Germinal center (tissue), 1 donor: ENCODE measurements around the gene TCF12.

Experiments used
- DNase-seq: peaks from one replicate; pipeline ENCODE4 v3.0.0; 2012; ENCODE audit warnings: mixed read lengths, low spot score

TCF12 gene

DNA sequence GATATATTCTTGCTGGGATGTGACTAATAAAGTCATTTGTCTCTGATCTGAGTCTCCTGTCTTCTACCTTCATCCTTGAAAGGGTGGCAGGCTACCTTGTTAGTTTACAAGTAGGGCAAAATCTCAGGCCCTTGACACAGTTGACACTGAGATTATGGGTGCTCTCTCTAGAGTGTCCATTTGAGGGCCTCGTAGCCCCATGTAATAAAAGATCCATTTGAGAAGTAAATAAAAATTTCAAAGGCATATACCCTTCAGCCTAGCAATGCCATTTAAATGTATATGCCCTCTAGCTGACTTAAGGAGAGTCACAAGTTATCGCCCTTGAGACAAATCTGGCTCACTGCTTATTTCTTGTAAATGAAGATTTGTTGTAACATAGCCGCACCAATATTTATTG is 98.6 kb downstream of the TCF12 start:
- no peak for DNase-seq

DNA sequence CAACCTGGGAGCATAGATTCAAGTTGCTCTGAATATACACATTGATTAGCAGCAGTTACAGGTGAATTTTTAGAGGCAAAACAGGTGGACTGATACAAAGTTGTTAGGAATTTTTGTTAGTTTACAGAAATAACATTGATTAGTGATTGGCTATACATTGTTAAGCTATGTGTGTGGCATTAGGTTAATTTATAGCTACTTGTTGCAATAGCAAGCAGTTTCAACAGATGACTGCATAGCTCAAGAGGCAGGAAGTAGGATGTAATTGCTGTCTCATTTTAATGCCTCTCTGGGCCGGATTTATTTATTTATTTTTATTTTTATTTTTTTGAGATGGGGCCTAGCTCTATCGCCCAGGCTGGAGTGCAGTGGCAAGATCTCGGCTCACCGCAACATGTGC is 99.7 kb downstream of the TCF12 start:
- DNase-seq: no peak

DNA sequence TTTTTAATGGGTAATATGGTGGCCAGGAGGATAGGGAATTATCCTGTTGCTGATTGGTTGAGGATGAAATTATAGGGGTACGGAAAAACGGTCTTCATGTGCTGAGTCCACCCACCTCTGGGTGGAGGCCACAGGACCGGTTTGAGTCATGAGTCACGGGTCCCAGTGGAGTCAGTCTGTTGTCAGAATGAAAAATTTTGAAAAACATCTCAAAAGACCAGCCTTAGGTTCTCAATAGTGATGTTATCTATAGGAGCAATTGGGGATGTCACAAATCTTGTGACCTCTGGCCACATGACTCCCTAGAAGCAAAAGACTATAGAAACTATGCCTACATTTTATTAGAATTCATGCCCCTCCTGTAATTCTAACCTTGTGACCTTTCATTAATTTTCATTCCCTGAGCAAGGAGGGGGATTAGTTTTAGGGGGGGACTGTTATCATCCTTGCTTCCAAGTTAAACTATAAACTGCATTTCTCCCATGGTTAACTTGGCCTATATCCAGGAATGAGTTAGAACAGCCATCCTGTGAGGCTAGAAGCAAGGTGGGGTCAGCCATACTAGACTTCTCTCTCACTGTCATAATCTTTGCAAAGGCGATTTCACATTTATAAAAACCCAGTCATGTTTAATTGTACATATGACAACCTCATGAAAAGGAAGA is 101.2 kb downstream of the TCF12 start:
- no peak for DNase-seq

DNA sequence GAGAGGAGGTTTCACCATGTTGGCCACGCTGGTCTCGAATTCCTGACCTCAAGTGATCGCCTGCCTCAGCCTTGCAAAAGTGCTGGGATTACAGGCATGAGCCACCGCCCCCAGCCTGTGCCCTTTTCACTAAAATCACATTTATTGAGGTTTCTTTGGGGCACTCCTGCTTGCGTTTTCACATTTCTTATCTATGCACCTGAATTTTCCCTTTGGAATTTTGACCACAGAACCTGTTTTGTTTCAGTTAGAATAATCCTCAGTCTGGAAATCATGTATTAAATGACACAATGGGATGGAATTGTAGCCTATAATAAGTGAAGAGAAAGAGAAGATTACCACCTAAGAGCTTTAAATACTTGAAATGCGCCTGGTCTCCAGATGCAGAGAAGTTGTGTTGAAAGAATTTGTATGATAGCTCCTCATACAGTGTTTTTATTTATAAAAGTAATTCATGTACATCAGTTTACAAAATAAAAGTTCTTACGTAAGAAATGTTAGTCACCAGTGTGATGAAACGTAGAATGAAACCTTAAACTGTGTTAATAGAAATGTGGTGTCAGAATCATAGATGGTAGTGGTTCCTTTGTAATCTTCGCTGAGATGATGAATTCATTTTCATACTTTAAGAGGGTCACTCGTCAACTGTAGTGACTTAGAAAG is 107.0 kb downstream of the TCF12 start:
- no peak for DNase-seq

DNA sequence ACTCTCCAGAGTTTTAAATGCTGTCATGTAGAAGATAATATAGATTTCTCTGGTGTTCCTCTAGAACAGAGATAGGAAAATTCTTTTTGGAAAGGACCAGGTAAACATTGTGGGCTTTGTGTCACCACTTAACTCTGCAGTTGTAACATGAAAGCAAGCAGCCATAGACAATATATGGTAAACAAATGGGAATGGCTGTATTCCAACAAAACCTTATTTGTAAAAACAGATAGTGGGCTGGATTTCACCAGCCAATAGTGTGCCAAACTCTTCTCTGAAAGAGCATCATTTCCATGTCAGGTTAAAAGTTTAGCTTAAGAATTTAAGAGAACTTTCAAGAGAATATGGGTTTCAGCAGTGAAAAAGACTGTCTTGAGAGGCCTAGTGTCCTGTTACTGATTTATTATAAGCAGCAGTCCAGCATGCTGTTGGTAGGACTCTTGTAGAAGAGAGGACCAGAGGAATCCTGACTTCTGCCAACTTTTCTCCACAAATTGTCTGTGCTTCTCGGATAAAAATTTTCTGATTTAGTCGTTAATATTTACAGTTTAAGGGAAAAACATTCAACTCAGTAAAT is 107.7 kb downstream of the TCF12 start:
- DNase-seq: no peak

DNA sequence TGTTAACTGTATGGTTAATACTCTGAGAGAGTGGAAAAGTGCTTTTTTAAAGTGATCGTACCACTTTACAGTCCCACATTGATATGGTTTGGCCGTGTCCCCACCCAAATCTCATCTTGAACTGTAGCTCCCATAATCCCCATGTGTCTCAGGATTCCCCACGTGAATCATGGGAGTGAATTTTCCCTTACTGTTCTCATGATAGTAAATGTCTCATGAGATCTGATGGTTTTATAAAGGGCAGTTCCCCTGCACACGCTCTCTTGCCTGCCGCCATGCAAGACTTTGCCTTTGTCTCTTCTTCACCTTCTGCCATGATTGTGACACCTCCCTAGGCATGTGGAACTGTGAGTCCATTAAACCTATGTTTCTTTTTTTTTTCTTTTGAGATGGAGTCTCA is 109.2 kb downstream of the TCF12 start:
- DNase-seq: no peak

DNA sequence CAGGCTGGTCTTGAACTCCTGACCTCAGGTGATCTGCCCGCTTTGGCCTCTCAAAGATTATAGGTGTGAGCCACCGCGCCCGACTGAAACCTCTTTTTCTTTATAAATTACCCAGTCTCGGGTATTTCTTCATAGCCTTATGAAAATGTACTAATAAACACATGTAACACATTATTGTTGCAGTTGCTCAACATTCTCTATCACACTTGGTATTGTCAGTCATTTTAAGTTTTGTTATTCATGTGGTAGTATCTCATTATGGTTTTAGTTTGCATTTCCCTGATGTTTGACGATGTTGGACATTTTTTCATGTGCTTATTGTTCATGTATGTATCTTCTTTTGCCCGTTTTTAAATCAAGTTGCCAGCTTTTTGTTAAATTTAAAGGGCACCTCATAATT is 109.7 kb downstream of the TCF12 start:
- DNase-seq: no peak

DNA sequence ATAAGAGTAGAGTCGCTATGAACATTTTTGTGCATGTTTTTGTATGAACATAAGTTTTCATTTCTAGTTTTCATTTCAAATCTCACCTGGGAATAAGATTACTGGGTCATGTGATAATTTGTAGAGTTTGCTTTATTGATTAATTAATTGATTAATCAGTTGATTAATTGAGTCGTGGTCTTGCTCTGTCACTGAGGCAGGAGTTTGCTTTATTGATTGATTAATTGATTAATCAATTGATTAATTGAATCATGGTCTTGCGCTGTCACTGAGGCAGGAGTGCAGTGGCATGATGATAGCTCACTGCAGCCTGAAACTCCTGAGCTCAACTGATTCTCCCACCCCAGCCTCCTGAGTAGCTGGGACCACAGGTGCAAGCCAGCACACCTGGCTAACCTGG is 111.6 kb downstream of the TCF12 start:
- no peak for DNase-seq

DNA sequence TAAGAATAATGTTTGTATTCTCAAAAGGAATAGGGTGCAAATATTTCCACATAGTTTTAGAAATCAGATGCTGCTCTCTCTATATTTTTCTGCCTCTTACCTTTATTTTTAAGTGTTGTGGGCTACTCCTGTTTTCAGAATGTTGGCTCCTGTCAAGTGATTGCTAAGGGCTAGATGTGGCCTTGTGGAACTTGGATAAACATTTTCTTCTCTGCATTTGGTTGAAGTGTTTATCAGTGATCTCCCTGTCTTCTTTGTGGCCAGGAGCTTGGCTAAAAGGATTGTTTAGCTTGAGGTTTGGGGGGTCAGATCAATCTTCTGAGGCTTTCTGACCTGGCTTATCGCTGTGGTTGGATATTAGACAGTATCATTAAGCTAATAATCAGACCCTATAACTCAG is 112.6 kb downstream of the TCF12 start:
- no peak for DNase-seq

DNA sequence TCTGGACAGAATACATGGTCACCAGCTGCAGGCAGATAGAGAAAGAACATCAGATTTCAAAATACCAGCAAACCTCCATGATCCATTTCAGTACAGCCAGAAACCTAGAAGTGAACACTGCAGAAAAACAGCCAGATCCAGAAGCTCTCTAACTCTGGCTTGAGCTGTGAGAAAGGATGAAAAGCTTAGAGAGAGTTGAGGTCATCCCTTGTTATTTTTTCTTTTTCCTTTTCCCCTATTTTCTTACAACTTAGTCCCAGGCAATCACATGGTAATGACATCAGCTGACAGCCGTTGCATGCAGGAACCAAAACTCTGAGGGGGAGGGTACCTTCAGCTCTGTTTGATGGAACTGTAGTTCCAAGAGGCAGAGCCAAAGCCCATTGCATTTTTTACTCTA is 113.2 kb downstream of the TCF12 start:
- no peak for DNase-seq

DNA sequence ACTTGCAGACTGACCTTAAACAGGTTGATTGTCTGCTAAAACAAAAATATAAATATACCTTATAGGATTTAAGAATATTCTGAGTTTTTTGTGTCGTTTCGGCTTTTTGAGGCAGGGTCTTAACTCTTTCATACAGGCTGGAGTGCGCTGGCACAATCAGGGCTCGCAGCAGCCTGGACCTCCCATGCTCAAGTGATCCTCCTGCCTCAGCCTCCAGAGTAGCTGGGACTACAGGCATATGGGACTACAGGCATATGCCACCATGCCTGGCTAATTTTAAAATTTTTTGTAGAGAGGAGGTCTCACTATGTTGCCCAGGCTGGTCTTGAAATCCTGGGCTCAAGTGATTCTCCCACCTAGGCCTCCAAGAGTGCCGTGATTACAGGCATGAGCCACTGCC is 113.9 kb downstream of the TCF12 start:
- no peak for DNase-seq

DNA sequence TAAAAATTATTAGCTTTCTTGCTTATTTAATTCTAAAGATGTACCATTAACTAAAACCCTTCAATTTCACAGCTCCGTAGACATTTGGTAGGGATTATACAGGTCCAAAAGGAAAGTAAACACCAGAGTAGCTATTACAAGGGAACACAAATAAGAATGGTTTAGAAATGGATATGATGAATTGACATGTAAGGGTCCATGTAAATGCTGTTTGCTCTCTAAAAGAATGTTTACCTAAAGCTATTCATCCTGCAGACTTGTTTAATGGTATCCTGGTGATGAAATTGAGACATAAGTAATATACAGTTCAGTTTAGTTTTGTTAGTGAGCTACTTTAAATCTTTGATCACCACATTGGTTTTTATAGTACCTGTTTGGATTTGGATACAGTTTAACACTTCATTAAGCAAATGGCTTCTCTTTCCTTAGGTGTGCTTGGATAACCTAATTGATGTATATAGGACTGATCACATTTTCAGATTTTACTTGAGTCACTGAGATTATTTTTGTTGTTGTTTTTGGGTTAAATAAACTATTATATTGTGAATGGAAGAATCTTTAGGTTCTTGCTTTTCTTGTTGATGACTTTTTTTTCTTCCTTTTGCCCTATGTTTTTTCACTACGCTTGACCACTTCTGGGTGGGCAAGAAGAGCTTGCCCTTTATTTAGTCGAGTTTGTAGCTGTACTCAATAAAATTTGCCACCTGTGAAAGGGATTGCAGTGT is 115.4 kb downstream of the TCF12 start:
- no peak for DNase-seq

DNA sequence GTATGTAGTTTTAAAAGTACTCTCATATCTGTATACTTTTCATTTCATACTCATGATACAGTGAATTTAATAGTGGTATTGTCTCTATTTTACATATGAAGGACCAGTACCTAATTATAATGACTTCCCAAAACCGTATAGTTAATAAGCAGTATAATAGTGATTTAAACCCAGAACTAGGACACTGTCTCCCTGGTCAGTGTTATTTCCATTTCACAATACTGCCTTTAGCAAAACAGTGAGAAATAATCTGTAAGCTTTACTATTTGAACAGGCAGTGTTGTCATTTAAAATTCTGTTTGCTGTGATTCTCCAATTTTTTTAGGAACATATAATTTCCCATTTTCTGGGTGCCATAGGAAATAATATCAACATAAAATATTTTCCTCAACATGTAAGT is 116.2 kb downstream of the TCF12 start:
- DNase-seq: no peak

DNA sequence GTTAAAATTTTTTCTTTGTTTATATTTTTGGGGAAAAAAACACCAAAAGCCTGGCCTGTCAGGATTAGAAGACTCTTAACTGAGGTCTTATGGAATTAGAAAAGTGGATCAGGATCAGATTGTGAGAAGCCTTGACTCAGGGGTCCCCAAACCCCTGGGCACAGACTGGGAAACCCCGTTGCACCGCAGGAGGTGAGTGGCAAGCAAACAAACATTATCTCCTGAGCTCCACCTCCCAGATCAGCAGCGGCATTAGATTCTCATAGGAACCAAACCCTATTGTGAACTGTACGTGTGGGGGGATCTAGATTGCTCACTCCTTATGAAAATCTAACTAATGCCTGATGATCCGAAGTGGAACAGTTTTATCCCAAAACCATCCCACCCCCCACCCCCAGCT is 117.2 kb downstream of the TCF12 start:
- no peak for DNase-seq

DNA sequence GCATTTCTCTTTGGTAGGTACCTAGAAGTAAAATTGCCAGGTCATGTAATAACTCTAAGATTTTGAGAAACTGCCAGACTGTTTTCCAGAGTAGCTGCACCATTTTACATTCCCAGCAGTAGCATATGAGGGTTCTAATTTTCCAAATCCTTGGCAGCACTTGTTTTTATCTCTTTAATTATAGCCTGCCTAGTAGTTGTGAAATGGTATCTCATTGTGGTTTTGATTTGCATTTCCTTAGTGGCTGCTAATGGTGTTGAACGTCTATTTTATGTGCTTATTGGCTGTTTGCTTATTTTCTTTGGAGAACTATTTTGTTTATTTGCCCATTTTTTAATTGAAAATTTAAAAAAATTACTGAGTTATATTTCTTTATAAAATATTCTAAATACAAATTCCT is 117.9 kb downstream of the TCF12 start:
- no peak for DNase-seq

DNA sequence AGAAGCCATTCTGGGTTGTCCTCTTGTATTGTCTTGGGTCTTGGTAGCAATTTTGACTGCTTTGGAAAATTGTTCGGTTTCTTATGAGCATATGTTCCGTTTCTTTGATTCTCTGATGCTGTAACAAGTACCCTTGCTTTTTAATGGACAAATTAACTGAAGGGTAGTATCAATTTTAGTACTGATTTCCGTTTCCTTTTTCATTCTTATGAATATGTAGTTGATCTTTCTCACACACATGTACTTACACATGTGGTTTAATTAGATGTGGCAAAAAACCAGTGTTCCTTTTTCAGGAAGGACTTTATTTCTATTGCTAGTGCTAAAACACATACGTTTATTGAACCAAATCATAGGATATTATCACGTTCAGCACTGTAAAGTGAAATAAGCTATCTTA is 119.1 kb downstream of the TCF12 start:
- no peak for DNase-seq

DNA sequence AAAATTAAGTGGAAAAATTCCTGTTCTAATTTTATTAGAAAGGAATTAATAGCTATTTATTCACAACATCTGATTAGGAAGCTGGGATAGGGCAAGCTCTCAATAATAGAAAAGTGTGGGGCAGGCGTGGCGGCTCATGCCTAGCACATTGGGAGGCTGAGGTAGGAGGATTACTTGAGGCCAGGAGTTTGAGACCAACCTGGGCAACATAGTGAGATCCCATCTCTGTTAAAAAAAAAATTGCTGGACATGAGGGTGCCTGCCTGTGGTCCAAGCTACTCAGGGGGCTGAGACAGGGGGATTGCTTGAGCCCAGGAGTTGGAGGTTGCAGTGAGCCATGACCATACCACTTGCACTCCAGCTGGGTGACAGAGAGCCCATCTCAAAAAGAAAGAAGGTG is 119.6 kb downstream of the TCF12 start:
- DNase-seq: no peak

DNA sequence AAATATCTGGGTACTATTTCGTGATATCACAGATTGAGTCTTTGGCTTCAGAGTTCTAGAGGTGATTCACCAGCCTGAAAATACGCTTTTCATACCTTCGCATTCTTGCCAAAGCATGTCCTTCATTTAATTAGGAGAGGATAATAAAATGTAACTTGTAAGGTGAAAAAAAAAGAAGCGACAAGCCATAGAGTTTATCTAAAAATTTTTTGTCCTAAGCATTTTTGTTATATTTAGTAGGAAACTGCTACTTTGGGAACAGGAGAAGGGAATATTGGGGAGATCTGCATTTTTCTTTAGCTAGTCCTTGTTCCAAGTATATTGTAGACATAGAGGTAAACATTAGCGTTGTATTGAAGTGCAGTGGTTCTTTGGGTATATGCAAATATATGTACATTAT is 120.1 kb downstream of the TCF12 start:
- DNase-seq: no peak

DNA sequence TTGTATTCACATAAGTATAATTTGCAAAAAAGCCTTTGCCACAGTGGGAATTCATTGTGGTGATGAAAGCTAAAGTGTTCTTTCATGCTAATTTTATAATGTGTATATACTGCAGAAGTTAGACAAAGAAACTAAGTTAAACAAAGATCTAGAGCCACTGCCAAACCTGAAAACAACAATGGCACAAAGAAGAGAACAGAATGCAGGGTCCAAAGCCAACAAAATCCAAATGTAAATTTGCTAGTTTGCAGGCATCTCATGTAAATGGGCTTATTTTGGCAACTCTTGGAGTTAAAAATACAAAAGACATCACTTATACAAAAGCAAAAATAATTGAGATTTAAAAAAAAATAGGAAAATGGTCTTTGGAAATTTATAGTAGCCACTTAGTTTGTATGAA is 123.0 kb downstream of the TCF12 start:
- no peak for DNase-seq

DNA sequence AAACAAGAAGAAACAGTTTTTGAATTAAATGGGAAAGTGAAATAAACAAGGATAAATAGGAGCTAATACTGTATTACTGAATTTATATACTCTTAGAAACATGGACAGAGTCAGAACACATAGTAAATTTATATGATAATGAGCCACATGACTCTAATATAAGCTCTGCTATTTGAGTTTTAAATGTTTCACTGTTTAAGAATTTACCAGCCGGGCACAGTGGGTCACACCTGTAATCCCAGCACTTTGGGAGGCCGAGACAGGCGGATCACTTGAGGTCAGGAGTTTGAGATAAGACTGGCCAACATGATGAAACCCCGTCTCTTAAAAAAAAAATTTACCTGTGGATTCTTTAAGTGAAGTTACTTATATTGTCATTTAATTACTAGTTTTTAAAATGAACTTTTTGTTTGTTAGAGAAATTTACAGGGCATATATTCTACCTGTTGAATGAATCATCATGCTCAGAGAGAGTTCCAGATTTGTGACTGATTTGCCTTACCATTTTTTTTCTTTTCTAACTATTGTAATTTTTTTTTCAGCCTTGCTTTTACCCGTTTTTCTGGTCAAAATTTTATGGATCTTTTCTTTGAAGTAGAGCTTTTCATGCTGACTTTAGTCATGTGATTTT is 125.7 kb downstream of the TCF12 start:
- DNase-seq: no peak

DNA sequence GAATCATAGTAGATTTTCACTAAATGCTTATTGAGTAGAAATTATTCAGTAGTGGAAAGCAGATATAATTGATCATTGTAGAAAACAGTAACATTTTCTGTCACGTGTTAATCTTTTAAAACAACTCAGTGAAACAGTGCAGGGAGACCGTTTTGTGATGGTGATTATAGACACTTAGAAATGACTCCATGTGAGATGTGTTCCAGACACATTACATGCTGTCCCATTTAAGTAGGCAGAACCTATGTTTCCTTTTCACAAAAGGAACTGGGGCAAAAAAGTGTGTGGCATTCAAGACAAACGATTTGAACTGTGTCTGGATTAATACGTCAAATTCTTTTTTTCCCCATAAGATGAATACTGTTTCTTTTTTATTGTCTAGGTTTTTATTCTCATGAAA is 126.5 kb downstream of the TCF12 start:
- DNase-seq: no peak

DNA sequence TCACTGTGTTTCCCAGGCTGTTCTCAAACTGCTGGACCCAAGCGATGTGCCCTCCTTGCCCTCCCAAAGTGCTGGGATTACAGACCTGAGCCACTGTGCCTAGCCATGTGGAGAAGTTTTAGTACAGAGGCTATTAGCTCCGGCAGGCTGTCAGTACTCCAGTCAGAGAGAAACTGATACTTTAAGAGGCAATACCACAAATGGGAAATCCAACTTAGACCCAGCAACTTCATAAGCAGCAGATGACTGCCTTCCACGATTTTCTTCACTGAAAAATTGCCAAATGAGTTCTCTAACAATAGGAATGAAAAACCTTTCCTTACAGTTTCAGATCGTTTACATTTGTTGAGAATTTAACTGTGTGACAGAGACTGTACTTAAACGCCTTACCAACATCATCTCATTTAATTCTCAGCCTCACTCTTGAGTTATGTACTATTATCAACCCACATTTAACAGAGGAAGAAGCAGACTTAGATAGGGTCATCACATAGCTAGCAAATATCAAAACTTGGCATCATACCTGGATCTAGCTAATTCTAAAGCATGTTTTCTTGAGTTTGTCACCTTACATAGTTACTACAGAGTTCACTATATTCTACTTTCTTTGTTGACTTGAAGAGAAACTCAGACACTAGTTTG is 127.4 kb downstream of the TCF12 start:
- no peak for DNase-seq
